PC-3 (cell line): ENCODE measurements around the gene IRX2.

Experiments
- EZH2 ChIP-seq: fragments of 300-600 bp; sonication (generic); IDR thresholded peaks from one replicate; pipeline ENCODE4 v1.6.1; 2017; ENCODE audit warnings: antibody characterized with exemption, mild to moderate bottlenecking, low read length; ENCODE audit not compliant: unreplicated experiment
- TF ChIP-seq, protein P1 (sequence below): fragments of 300-600 bp; sonication (generic); conservative IDR thresholded peaks from 2 replicates; pipeline ENCODE4 v1.5.1; 2017; ENCODE audit warnings: antibody characterized with exemption, low read depth, mild to moderate bottlenecking, low read length

DNA sequence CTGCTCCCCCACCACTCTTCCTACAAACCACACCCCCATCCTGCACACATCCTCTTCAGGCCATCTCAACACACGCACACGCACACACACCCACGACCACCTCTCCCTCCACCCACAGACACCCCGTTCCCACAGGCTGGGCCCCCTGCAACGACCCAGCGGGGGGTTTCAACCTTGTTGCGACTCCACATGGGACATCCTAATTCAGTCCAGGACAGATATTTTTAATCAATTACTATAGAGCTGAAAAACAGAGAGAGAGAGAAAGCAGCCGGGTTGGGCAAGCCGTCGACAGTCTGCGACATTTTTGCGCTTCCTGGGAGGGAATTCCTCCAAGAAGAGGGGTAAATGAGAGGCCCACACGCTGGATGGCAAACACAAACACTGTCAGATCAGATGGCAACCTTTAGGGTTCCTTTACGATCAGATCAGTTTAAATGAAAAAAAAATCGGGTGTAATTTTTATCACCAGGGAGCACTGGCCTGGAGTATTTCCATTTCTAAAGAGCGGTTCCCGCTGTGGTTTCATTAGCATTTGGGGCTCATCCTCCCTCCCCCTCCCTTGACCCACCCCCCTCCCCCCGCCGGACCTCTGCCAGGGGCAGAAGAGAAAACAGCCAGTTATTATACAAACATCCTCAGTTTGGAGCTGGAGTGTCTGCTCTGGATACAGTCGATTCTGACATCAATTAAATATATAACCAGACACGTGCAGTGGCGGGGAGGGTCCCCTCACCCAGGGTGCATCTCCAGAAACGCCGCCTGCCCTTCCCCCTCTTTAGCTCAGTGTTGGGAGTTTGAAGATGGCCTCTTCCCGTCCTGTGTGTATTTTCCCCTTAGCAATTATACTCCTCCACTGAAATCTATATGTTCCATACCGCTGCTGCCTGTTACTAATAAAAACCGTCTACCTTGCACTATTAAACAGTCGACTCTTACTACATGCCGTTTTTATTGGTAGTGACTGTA is 2.3 kb upstream of the IRX2 start:
- TF ChIP-seq EZH2, result no peak
- TF ChIP-seq, protein P1, sequence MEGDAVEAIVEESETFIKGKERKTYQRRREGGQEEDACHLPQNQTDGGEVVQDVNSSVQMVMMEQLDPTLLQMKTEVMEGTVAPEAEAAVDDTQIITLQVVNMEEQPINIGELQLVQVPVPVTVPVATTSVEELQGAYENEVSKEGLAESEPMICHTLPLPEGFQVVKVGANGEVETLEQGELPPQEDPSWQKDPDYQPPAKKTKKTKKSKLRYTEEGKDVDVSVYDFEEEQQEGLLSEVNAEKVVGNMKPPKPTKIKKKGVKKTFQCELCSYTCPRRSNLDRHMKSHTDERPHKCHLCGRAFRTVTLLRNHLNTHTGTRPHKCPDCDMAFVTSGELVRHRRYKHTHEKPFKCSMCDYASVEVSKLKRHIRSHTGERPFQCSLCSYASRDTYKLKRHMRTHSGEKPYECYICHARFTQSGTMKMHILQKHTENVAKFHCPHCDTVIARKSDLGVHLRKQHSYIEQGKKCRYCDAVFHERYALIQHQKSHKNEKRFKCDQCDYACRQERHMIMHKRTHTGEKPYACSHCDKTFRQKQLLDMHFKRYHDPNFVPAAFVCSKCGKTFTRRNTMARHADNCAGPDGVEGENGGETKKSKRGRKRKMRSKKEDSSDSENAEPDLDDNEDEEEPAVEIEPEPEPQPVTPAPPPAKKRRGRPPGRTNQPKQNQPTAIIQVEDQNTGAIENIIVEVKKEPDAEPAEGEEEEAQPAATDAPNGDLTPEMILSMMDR, result no peak
